ENCODE data around the gene ERICH4. TPM values are rescaled to one million over a fixed set of nuclear protein-coding genes. Genes with fewer than 3 reads are reported as not detected.

Gene ERICH4
- total and polyA plus RNA-seq, 2 of the 8 experiments (the other 6 are each of a cell fraction or from before 2014, with no cell fraction given) = not detected

DNA sequence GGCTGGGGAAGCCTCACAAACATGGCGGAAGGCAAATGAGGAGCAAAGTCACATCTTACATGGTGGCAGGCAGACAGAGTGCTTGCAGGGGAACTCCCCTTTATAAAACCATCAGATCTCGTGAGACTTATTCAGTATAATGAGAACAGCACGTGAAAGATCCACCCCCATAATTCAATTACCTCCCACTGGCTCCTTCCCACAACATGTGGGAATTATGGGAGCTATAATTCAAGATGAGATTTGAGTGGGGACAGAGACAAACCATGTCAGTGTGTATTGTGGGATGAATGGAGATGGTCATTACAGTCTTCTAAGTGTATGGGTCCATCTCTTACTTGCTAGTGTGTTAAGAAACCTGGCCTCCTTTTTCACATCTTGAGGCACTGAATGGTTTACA, 40.9 kb upstream of the ERICH4 start:
- CTCF ChIA-PET (ENCODE audit: partially characterized antibody) = interaction anchor here (2.3 kb wide), 1 partner anchor 23 kb away, joined by 5 read pairs; no protein-coding TSS in a partner anchor
- Histone ChIP-seq H3K14ac (ENCODE audit: insufficient read length) (no peak overlapping the region), H3K23me2 (ENCODE audit: low read depth, low read length) (peaks cover 1% of the 10 kb centered on the region), H3K27ac (ENCODE audit: low read depth, low read length) (no peak overlapping the region), H2BK12ac (ENCODE audit: low read depth, low read length) (no peak overlapping the region), H3K79me1 (ENCODE audit: low read depth, low read length) (peaks cover 8% of the 10 kb centered on the region; the same call in 1 of the 2 replicates), H3K79me2 (ENCODE audit: control insufficient read depth in 1 of 2, insufficient read depth in 2 of 2, low read length in 2 of 2) (peaks cover 0 to 16% of the 10 kb centered on the region in 2 experiments; a peak in 2 of 4 replicates), H2BK15ac (ENCODE audit: low read length) (no peak overlapping the region), H3K23ac (ENCODE audit: insufficient read length) (no peak overlapping the region), H2BK20ac (ENCODE audit: low read length) (no peak overlapping the region), H3K4me3 (ENCODE audit: extremely low read depth in 1 of 4, insufficient read depth in 2 of 4, low read depth in 3 of 4, low read length in 4 of 4) (no peak overlapping the region), H4K20me1 (replicated peaks in 1 of 2; ENCODE audit: control insufficient read depth in 1 of 2, insufficient read depth in 2 of 2, low read length in 2 of 2) (peaks cover 0 to 1% of the 10 kb centered on the region in 2 experiments), H2AK5ac (ENCODE audit: low read depth, low read length) (no peak overlapping the region), H3K36me3 (ENCODE audit: control insufficient read depth in 2 of 4, insufficient read depth in 4 of 4, low read length in 3 of 4) (no peaks in the 10 kb centered on the region; a peak in 1 of 8 replicates), H3K4ac (replicated peaks; ENCODE audit: insufficient read length, low read depth, low read length) (no peak overlapping the region), H2AFZ (ENCODE audit: low read length) (no peak overlapping the region), H4K5ac (ENCODE audit: insufficient read length, low read depth, low read length) (no peak overlapping the region), H3K9ac (replicated peaks in 1 of 4; ENCODE audit: extremely low read depth in 1 of 4, low read depth in 3 of 4, low read length in 3 of 4) (no peak overlapping the region), H3K18ac (ENCODE audit: extremely low read depth, low read length) (no peak overlapping the region), H4K8ac (ENCODE audit: extremely low read depth, insufficient read depth, low read length) (no peak overlapping the region), H4K91ac (replicated peaks; ENCODE audit: insufficient read length, low read length) (no peak overlapping the region), H3K4me2 (ENCODE audit: insufficient read depth in 1 of 2, low read depth in 2 of 2, low read length in 2 of 2) (no peak overlapping the region), H3K4me1 (replicated peaks in 1 of 4; ENCODE audit: control insufficient read depth in 3 of 4, insufficient read depth in 4 of 4, low read length in 3 of 4) (peaks cover 0 to 4% (median 0%) of the 10 kb centered on the region in 4 experiments; a peak in 5 of 7 replicates), H2BK5ac (ENCODE audit: low read depth, low read length) (no peak overlapping the region), H3K56ac (replicated peaks; ENCODE audit: insufficient read length, low read depth, low read length) (no peak overlapping the region), H3K27me3 (replicated peaks in 1 of 4; ENCODE audit: control insufficient read depth in 3 of 4, extremely low read depth in 1 of 4, insufficient read depth in 3 of 4, low read length in 3 of 4) (no peaks in the 10 kb centered on the region), H2BK120ac (replicated peaks; ENCODE audit: low read depth, low read length) (no peak overlapping the region), H3K9me3 (ENCODE audit: insufficient read depth in 2 of 2, low read depth in 1 of 2, low read length in 1 of 2) (no peaks in the 10 kb centered on the region)
- TF ChIP-seq EZH2 (IDR thresholded peaks at IDR 0.05; ENCODE audit: low read depth, low read length, severe bottlenecking) (no peak), ASH2L (IDR thresholded peaks at IDR 0.05; ENCODE audit: low read length) (no peak), NRF1 (IDR thresholded peaks at IDR 0.05; ENCODE audit: low read depth, low read length) (no peak), FOSL1 (IDR thresholded peaks at IDR 0.05; ENCODE audit: insufficient read depth, low read depth, low read length) (no peak), TEAD4 (IDR thresholded peaks at IDR 0.05; ENCODE audit: low read depth, low read length) (no peak), JUND (IDR thresholded peaks at IDR 0.05; ENCODE audit: low read length) (no peak), CTBP2 (IDR thresholded peaks at IDR 0.05; ENCODE audit: borderline replicate concordance, insufficient read depth, insufficient read length, low read length) (no peak), CEBPB (IDR thresholded peaks at IDR 0.05; ENCODE audit: low read depth, low read length) (no peak), TAF7 (optimal IDR thresholded peaks at IDR 0.05; ENCODE audit: borderline replicate concordance, low read depth, low read length) (no peak), HDAC6 (IDR thresholded peaks at IDR 0.05; ENCODE audit: low read depth, low read length) (no peak)
- no peak for FAIRE-seq
- no peak for DNase-seq (ENCODE audit: low read depth in 1 of 2, low spot score in 2 of 2)
- WGBS, 2 experiments (ENCODE audit: extremely low coverage in 1 of 2, insufficient coverage in 1 of 2, insufficient read length in 1 of 2, insufficient replicate concordance in 2 of 2, low coverage in 1 of 2, low lambda C conversion rate in 2 of 2, missing lambda C conversion rate in 1 of 2) = 90% methylated on average over 3 of the region's 3 CpGs; no CpG with 5 or more reads in 1 of the 2 experiments
- POLR2A ChIA-PET (ENCODE audit: partially characterized antibody) = no interaction called here
